OCI-LY1 (cell line): ENCODE data around the gene HS1BP3.

ENCODE experiments used
- H2AFZ ChIP-seq: fragments of 200-600 bp; sonication (generic), shearing (Covaris generic); 2 replicates; pipeline ENCODE4 v1.6.0; 2014; ENCODE audit warnings: antibody characterized with exemption, mild to moderate bottlenecking, low read length
- H3F3A ChIP-seq: fragments of 200-600 bp; sonication (generic), shearing (Covaris generic); 2 replicates; pipeline ENCODE4 v1.6.0; 2014; ENCODE audit warnings: mild to moderate bottlenecking, antibody characterized with exemption, low read length, moderate library complexity; ENCODE audit not compliant: insufficient read depth
- H3K27ac ChIP-seq: fragments of 200-600 bp; sonication (generic); 2 replicates; pipeline ENCODE4 v1.5.1; 2014; ENCODE audit warnings: low read length, mixed run types, mild to moderate bottlenecking, low read depth; ENCODE audit not compliant: poor library complexity, severe bottlenecking
- H3K27me3 ChIP-seq: fragments of 200-600 bp; sonication (generic); 2 replicates; pipeline ENCODE4 v1.6.0; 2014; ENCODE audit warnings: antibody characterized with exemption, mild to moderate bottlenecking, low read length, moderate library complexity; ENCODE audit not compliant: insufficient read depth
- H3K36me3 ChIP-seq: fragments of 200-600 bp; sonication (generic); 2 replicates; pipeline ENCODE4 v1.6.1; 2014; ENCODE audit warnings: mild to moderate bottlenecking, antibody characterized with exemption, low read length, moderate library complexity, mixed read lengths; ENCODE audit not compliant: insufficient read depth
- H3K4me1 ChIP-seq: fragments of 200-600 bp; sonication (generic); 2 replicates; pipeline ENCODE4 v1.5.1; 2014; ENCODE audit warnings: mild to moderate bottlenecking, low read length, moderate library complexity; ENCODE audit not compliant: insufficient read depth, severe bottlenecking
- H3K4me2 ChIP-seq: fragments of 200-600 bp; sonication (generic), shearing (Covaris generic); 2 replicates; pipeline ENCODE4 v1.6.1; 2014; ENCODE audit warnings: low read length
- H3K4me3 ChIP-seq: fragments of 200-600 bp; sonication (generic); 2 replicates; pipeline ENCODE4 v1.5.1; 2014; ENCODE audit warnings: low read length, low read depth, mild to moderate bottlenecking, mixed read lengths; ENCODE audit not compliant: poor library complexity, severe bottlenecking
- H3K79me2 ChIP-seq: fragments of 200-600 bp; shearing (Covaris generic); 2 replicates; pipeline ENCODE4 v1.6.1; 2016; ENCODE audit warnings: mixed run types, low read length, mixed read lengths; ENCODE audit not compliant: insufficient read depth
- H3K9ac ChIP-seq: fragments of 200-600 bp; sonication (generic), shearing (Covaris generic); 2 replicates; pipeline ENCODE4 v1.6.1; 2014; ENCODE audit warnings: mild to moderate bottlenecking, low read length, mixed read lengths
- H3K9me2 ChIP-seq: fragments of 200-600 bp; sonication (generic), shearing (Covaris generic); 2 replicates; pipeline ENCODE4 v1.6.1; 2014; ENCODE audit warnings: low read depth, mild to moderate bottlenecking, low read length, mixed read lengths
- H3K9me3 ChIP-seq: fragments of 200-600 bp; shearing (Covaris generic); 2 replicates; pipeline ENCODE4 v1.6.1; 2014; ENCODE audit warnings: low read length, mixed read lengths
- H4K20me1 ChIP-seq: fragments of 200-600 bp; sonication (generic), shearing (Covaris generic); 2 replicates; pipeline ENCODE4 v1.6.0; 2016; ENCODE audit warnings: mild to moderate bottlenecking, low read length; ENCODE audit not compliant: insufficient read depth
- EZH2 ChIP-seq: fragments of 200-600 bp; sonication (generic), shearing (Covaris generic); IDR thresholded peaks from 2 replicates; pipeline ENCODE4 v1.8.0; 2017; ENCODE audit warnings: borderline replicate concordance, mixed run types, mild to moderate bottlenecking, antibody characterized with exemption, low read length, moderate library complexity, mixed read lengths
- TF ChIP-seq, protein P1 (sequence below): fragments of 200-600 bp; sonication (generic), shearing (Covaris generic); IDR thresholded peaks from 2 replicates; pipeline ENCODE4 v1.5.1; 2017; ENCODE audit warnings: mild to moderate bottlenecking, antibody characterized with exemption, low read length, moderate library complexity, mixed read lengths

HS1BP3 gene

DNA sequence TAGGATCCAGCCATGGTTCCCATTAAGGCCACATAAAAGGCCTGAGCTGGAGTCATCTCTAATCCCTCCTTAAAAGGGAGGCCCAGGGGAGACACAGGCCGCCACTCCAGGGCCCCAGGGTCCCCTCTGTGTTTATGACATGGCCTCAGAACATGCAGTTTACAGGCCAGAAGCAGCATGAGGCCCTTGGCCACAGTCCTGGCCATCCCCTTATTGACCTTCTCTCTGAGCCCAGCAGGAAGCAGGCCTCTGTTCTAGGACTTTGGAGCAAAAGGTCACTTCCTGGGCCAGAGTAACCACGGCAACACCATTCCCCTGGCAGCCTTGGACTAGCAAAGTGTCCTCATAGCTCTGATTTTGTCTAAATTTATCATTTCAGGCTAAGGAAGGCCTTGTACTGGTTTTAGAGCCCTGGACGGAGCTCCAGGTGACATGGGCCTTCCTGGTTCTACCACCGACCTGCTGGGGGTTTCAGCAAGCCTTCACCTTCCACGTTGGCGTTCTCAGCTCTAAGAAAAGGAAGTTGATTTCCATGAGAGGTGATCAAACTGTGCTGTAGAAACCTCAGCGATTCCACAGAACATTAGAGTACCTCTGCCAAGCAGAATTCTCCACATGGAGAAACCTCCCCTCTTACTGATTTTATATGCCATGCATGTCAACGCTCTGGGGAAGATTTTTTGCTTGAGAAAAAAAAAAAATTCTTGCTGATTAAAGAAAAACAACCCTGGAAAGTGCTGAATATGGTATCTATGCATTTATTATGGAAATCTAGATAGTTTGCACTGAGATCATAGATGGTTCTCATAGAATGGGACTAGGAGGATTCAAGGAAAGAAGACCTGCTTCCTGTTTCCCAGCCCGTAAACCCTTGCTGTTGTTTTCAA, 53.7 kb downstream of the HS1BP3 start:
- no peak overlapping the region for H3K9ac ChIP-seq
- no peaks in the 10 kb centered on the region for H3F3A ChIP-seq
- no peak overlapping the region for H2AFZ ChIP-seq
- no peaks in the 10 kb centered on the region for H3K9me3 ChIP-seq
- H3K9me2 ChIP-seq = no peaks in the 10 kb centered on the region
- no peaks in the 10 kb centered on the region for H4K20me1 ChIP-seq
- H3K79me2 ChIP-seq = no peaks in the 10 kb centered on the region
- H3K4me3 ChIP-seq = no peak overlapping the region
- no peak overlapping the region for H3K4me2 ChIP-seq
- H3K27me3 ChIP-seq = no peaks in the 10 kb centered on the region
- TF ChIP-seq EZH2 = no peak
- TF ChIP-seq, protein P1, sequence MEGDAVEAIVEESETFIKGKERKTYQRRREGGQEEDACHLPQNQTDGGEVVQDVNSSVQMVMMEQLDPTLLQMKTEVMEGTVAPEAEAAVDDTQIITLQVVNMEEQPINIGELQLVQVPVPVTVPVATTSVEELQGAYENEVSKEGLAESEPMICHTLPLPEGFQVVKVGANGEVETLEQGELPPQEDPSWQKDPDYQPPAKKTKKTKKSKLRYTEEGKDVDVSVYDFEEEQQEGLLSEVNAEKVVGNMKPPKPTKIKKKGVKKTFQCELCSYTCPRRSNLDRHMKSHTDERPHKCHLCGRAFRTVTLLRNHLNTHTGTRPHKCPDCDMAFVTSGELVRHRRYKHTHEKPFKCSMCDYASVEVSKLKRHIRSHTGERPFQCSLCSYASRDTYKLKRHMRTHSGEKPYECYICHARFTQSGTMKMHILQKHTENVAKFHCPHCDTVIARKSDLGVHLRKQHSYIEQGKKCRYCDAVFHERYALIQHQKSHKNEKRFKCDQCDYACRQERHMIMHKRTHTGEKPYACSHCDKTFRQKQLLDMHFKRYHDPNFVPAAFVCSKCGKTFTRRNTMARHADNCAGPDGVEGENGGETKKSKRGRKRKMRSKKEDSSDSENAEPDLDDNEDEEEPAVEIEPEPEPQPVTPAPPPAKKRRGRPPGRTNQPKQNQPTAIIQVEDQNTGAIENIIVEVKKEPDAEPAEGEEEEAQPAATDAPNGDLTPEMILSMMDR = no peak
- peaks cover 8% of the 10 kb centered on the region for H3K4me1 ChIP-seq
- H3K36me3 ChIP-seq = no peaks in the 10 kb centered on the region
- H3K27ac ChIP-seq = no peak overlapping the region

DNA sequence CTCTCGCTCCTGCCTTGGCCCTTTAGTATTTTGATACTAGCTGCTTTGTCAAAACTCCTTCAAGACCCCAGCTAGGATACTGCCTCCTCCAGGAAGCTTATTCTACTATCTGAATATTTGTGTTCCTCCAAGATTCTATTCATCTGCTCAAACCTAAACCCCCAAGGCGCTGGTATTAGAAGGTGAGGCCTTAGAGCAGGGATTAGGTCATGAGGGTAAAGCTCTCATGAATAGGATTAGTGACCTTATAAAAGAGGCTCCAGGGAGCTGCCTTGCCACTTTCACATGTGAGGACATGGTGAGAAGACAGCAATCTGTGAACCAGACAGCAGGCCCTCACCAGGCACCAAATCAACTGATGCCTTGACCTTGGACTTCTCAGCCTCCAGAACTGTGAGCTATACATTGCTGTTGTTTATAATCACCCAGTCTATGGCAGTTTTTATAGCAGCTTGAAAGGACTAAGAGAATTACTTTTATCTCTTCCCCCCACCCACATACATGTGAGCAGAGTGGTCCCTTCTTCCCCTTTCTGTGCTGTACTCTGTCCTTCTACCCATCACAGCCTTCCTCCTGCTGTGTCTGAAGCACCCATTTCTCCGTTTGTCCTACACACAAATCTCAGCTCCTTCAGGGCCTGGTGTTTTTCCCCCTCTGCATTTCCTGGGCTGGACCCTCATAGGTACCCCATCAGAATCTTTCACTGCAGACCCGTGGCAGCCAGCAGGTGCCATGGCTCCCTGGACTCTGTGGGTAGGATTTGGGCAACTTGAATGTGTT, 54.5 kb downstream of the HS1BP3 start:
- Histone ChIP-seq H3K9ac (no peak overlapping the region), H3K9me2 (no peaks in the 10 kb centered on the region), H3K4me3 (no peak overlapping the region), H3K9me3 (no peaks in the 10 kb centered on the region), H3K4me2 (no peak overlapping the region), H3K27me3 (no peaks in the 10 kb centered on the region), H3K36me3 (no peaks in the 10 kb centered on the region), H4K20me1 (no peaks in the 10 kb centered on the region), H3F3A (no peaks in the 10 kb centered on the region), H3K79me2 (no peaks in the 10 kb centered on the region), H2AFZ (no peak overlapping the region), H3K4me1 (peaks cover 8% of the 10 kb centered on the region), H3K27ac (no peak overlapping the region)
- no peak for TF ChIP-seq EZH2
- TF ChIP-seq, protein P1 = no peak

DNA sequence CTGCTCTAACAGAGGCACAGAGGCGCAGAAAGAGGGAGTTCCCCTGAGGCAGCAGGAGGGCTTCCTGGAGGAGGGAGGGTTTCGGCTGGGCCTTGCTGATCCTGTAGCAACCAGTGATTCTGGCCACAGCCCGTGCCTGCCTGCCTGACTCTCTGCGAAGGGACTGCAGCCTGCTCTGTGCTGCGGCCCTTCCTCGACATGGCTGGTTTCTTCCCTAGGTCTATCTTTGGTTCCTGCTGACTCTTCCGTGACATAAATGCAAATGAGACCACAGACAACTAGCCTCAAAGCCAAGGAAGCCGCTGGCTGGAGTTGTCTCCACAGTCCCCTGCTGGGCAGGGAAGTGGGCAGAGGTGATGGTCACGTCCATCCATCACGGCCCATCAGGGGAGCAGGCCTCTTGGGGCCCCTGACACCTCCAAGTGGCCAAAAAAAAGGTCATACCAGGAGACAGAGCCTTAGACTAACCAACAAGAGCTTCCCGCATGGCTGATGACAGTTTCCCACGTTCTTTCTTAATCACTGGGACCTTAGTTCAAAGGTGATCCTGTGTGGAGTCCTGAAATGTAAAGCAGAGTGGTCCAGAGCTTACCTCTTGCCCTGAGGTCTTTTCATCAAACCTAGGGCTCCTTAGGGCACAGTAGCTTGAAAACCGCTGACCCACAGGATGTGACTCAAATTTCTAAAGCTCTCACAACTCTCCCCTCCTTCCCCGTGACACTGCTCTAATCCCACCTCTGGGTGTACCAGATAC, 55.3 kb downstream of the HS1BP3 start:
- Histone ChIP-seq H3F3A (no peaks in the 10 kb centered on the region), H3K27ac (no peak overlapping the region), H3K79me2 (no peaks in the 10 kb centered on the region), H3K4me2 (no peak overlapping the region; the same call in 1 of the 2 replicates), H3K9ac (no peak overlapping the region), H3K9me2 (no peaks in the 10 kb centered on the region), H3K4me1 (peaks cover 8% of the 10 kb centered on the region), H3K9me3 (no peaks in the 10 kb centered on the region), H3K27me3 (no peaks in the 10 kb centered on the region), H3K4me3 (no peak overlapping the region), H4K20me1 (no peaks in the 10 kb centered on the region), H3K36me3 (no peaks in the 10 kb centered on the region), H2AFZ (no peak overlapping the region)
- TF ChIP-seq, protein P1 = no peak
- TF ChIP-seq EZH2 = no peak
